Endometrium (tissue), 2 donors: ENCODE measurements around the gene SAMSN1.
A peak's percentile ranks its signal among the peaks of the same experiment; 100 is the strongest.

Source experiments
- FAIRE-seq: peaks from 2 replicates; lab custom pipeline; 2012; peaks lifted over from hg19 to GRCh38; lab: Jason Lieb, UNC
- donor health status: control.
- donor health status: control.

Gene SAMSN1

DNA sequence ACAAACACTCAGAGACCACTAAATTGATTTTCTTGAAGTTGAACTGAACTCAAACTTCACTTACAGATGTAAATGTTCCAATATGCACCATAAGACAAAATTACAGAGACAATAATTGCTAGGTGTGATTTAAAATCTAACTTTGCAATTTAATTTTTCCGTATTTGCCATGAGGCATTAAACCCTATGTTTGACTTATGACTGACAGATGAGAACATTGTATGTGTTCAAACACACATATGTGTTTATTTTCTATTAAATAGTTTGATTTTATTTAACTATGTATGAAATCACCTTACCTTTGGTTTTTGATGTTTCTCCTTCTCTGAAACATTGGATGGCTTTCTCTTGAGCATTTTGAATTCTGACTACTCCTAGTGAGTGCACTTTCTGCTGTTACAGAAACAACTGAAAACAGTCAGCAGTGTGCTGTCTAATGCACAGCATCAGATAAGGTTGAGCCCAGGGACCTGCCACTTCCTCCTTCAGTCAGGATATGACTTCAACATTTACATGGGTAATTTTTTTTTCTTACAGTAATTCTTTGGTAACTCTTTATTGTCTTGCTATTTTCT lies at the start of gene SAMSN1:
TSS of gene SAMSN1 (minus strand) at position 410 of the 575 bp plus-strand sequence. CDS start at position 356, 54 bp downstream.
- no peak for FAIRE-seq

DNA sequence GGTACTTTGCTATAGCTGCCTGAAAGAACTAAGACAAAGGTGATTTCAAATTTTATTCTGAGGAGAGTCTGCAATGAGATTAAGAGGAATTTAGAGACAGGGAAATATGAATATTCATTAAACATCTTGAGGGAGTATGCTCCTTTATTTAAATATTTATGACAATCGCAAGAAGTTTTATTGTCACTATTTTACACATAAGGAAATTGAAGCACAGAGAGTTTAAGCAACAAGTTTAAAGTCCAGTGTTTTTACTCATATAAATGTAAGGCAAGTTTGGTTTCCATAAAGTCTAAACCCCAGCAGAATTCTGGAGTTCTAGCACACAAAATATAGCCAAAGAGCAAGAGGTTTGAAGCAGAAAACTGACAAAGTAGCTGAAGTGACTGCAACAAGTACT lies 49.3 kb upstream of the SAMSN1 start:
- FAIRE-seq = no peak

DNA sequence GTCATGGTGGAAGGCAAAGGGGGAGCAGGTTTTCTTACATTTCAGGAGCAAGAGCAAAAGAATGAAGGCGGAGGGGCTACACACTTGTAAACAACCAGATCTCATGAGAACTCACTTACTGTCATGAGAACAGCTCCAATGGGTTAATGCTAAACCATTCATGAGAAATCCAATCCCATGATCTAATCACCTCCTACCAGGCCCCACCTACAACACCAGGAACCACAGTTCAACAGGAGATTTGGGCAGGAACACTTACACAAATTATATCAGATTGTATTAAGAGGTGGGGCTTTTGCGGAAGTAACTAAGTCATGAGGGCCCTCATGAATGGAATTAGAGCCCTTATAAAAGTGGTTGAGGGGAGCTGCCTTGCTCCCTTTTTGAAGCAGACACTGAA lies 48.9 kb upstream of the SAMSN1 start:
- no peak for FAIRE-seq

- FAIRE-seq = peak; percentile 41
Observed at GRCh38 chr21:14593230-14593629, 47.1 kb upstream of the SAMSN1 start.

DNA sequence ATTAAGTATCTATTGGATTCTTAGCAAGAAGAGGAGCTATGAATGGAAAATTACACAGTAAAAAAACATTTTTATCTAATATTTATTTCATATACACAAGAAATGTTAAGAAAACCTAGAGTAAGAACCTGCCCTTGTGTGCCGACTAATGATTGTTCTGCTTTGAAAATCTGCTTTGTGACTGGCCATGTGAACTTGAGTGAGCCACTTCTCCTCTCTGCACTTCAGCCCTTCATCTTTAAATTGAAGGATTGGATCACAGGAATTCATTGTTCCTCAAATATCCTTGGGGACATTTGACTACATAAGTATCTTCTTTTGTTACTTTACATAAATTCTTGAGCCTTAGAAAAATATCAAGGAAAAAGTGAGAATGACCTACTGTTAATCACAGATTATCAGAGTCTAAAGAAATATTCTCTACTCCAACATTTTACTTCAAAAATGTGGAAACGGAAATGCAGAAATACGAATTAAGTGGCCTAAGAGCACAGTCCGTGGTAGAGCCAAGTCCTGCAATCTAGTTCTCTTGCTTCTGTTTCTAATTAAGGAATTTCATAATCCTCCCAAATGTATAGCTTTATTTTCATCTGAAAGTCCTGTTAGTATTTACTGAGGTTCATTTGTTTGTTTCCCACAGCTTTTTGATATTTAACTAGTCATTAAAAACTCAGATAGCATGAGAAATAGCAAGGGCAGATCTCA lies 46.3 kb upstream of the SAMSN1 start:
- FAIRE-seq = no peak

GRCh38 chr21:14591882-14592281 lies 45.8 kb upstream of the SAMSN1 start:
- FAIRE-seq = no peak

DNA sequence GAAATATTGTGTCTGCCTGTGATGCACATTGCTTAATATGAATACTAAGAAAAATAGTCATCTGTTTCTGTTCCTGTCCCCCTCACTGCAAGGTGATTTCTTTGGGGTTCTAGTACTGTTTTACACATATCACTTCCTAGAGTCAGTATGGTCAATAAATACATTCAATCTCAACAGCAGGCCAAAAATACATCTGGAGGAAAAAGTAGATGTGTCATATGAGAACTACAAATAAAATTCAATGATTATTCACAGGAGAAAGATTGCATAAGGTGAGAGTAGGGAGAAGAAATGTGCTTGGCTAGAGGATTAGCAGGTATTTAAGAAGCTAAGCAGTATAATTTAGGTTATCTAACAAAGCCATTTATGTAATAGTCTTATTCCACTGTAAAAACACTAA lies 45.3 kb upstream of the SAMSN1 start:
- FAIRE-seq = no peak

GRCh38 chr21:14589855-14590563 lies 43.9 kb upstream of the SAMSN1 start:
- no peak for FAIRE-seq

GRCh38 chr21:14587266-14587665 lies 41.2 kb upstream of the SAMSN1 start:
- FAIRE-seq = no peak

- no peak for FAIRE-seq
Observed at GRCh38 chr21:14585122-14585521, 39.0 kb upstream of the SAMSN1 start.

DNA sequence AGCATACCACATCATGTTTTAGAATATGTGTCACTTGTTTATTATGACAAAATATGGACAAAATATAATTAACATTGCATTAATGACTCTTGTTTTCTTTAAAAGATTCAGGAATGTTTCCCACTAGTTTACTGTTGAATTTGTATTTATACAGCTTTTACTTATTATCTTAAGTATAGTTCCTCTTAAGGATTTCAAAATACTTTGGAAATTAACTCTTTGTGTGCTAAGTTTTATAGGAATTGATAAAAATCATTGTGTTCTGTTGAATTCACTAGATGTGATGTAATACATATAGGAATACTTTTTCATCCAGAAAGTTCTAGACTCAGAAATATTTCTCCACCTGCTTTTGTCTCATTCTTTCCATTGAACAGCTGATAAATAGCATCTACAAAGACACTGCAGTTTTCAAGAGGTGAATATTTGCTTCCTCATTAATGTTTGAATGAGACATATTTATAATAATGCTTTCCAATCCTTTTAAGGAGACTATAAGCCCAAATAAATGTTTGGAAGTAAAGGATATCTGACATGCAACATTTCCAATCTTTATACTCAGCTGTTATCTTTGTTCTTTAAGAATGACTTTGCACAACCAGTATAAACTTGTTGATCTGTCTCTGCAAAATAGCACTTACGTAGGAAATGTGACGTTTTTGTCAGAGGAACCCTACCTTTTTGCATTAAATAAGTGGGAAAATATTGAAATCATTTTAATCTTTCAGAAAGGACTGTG lies 38.4 kb upstream of the SAMSN1 start:
- no peak for FAIRE-seq

DNA sequence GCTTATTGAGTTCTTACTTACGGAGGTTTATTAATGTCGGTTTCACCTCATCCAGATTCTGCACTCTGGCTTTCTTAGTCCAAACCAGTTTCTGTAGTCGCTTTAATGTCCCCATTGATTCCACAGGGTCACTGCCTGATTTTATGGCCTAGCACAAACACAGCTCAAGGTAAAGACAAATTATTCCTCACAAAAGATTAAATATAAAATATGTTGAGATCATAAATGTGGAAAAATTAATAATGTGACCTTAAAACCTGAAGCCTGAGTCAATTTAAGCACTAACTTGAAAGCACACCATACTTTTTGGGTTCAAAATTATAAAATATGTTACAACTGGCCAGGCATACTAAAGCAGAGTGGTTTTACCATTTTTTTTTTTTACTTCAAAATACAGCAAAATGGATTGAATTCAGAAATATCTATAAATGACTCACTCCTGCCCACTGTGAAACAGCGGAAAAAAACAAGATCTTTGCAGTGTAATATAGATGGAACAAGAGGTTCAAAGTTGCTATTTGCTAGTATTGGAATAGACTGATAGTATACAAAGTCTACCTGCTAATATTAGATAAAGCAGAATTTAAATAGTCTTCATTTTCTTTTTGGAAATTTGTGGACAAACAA lies 37.6 kb upstream of the SAMSN1 start:
- no peak for FAIRE-seq

DNA sequence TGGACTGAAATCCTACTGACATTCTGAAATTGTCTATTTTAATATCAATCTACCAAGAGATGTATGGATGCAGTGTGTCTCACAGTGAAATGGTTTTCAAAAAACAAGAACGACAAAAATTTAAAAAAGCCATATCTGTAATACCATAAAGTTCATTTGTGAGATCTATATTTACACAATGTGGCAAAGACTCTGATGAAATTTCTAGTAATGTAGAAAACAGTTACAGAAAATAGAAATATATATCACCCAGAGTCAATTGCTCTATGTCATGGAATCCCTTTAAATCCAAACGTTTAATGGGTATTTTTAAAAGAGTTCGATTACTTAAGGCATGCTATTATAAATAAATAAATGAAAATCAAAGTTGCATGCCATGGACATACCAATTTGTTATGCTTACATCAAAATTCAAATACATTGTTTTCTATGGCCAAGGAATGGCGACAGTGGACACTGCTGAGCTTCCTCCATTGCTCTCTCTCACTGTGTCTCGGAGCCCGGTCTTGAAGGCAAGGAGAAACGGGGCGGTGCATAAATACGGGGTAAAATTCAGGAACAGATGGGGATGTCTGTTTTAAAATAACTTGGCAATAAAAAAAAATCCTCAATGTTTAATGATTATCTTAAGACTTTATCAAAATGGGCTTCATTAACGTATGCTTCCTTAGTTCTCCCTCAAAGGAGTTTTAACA lies 37.0 kb upstream of the SAMSN1 start:
- FAIRE-seq = no peak

GRCh38 chr21:14581902-14582457 lies 35.9 kb upstream of the SAMSN1 start:
- FAIRE-seq = no peak

- FAIRE-seq = no peak
Observed at GRCh38 chr21:14573244-14573643, 27.1 kb upstream of the SAMSN1 start.

GRCh38 chr21:14572204-14572780 lies 26.2 kb upstream of the SAMSN1 start:
- no peak for FAIRE-seq

DNA sequence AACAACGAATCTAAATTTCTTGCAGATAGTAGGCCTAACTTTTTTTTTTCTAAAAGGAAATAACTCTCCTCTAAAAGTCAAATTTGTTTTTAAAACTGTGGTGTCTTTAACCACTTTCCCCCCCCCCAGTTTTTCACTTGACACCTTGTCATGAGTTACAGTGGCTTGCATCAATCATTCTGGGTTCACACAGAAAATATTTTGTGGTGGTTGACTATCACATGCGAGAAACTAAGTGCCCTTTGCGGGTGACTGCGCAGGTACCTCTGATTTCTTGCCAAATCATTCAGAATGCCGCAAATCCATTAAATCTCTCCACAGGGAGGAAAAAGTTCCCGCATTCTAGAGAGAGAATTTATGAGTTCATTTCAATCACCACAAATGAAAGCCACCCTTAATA lies 23.8 kb upstream of the SAMSN1 start:
- no peak for FAIRE-seq

DNA sequence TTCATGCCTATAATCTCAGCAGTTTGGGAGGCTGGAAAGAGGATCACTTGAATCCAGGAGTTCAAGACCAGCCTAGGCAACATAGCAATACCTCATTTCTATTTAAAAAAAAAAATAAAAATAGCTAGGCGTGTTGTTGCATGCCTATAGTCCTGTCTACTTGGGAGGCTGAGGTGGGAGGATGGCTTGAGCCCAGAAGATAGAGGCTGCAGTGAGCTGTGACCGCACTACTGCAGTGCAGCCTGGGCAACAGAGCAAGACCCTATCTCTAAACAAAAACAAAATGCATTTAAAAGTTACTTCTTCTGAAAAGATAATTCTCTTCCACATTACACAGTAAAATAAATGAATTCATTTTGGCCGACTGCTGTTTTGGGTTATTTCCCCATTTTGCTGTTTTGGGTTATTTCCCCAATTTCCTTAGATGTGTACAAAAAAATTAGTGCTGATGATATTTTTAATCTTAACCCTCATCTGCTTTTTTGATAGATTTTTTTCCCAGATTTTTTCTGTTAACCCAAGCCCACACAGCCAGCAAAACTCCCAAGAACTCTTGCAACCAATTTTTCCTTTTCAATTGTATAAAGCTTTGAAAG lies 23.0 kb upstream of the SAMSN1 start:
- FAIRE-seq = no peak

- FAIRE-seq = no peak
Observed at GRCh38 chr21:14567331-14568279, 21.5 kb upstream of the SAMSN1 start.
